ENCODE results near the gene ST14. TPM values are rescaled to one million over a fixed set of nuclear protein-coding genes. Genes with fewer than 3 reads are reported as not detected.

ST14 gene
- polyA plus RNA-seq, 1 experiment = not detected

DNA sequence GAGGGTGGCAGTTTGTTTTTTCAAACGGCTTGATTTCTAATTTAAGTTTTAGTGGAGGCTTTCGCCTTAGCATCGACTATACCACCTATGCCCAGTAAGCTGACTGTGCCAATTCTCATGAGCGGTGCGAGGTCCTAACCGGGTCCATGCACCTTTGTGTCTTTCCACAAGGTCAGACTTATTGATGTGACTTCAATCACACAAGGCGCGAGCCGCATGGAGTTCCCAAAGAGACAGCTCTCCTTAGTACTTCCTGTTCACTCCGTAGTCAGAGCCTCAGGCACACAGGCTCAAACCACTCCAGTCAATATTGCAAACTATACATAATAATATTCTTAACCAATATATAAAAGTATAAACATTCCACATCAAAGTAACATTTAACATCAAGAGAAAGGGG, 18.2 kb downstream of the ST14 start:
- ChIA-PET POLR2A (no interaction called here), CTCF (no interaction called here)
- no peaks in the 10 kb centered on the region for H3K36me3 ChIP-seq (ENCODE audit: control insufficient read depth, insufficient read depth, low read length)
- no peak overlapping the region for H3K4me3 ChIP-seq (ENCODE audit: low read depth, low read length)
- TF ChIP-seq, protein P1, sequence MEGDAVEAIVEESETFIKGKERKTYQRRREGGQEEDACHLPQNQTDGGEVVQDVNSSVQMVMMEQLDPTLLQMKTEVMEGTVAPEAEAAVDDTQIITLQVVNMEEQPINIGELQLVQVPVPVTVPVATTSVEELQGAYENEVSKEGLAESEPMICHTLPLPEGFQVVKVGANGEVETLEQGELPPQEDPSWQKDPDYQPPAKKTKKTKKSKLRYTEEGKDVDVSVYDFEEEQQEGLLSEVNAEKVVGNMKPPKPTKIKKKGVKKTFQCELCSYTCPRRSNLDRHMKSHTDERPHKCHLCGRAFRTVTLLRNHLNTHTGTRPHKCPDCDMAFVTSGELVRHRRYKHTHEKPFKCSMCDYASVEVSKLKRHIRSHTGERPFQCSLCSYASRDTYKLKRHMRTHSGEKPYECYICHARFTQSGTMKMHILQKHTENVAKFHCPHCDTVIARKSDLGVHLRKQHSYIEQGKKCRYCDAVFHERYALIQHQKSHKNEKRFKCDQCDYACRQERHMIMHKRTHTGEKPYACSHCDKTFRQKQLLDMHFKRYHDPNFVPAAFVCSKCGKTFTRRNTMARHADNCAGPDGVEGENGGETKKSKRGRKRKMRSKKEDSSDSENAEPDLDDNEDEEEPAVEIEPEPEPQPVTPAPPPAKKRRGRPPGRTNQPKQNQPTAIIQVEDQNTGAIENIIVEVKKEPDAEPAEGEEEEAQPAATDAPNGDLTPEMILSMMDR (IDR thresholded peaks at IDR 0.05; ENCODE audit: insufficient read depth, low read depth, low read length) = no peak
- no peak for DNase-seq (ENCODE audit: low read depth)
- H3K27me3 ChIP-seq (ENCODE audit: control insufficient read depth, insufficient read depth, low read length) = peaks cover 12% of the 10 kb centered on the region

DNA sequence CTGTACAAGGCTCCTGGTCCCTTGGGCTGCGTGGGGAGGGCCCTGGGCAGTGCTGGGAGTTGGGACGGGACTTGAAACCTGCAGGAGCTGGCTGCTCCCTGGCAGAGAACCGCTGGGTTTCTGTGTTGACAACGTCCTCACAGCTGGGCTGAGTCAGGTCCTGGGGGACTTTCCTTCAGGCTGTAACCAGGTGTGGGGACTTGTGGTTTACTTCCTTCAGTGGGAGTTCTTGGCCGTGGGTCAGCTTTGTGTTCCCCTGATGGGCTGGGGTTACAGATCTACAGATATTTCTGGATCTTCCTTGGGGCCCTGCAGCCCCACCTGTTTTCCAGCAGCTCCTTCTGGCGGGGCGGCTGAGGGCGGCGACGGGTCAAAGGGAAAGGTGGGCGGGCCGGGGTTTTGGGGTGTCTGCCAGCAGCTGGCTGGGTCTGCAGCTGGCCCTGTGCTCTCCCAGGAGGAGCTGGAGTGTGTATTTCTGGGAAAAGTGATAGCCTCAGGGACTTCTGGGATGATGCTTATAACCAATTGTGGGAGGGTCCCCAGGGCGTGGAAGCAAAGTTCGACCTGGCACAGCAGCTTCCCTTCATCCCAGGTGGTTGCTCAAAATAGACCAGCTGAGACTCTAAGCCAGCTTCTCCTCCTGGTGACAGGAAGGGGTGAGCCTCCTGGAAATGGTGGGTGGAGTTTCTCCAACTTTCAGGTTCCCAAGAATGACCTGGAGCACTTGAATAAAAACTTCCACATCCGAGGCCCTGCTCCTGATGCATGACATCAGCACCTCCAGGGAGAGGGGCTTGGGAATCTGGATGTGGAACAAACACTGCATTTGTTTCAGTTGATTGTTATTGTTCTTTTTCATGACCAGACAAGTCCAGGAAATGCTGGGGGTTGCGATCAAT, 19.1 kb downstream of the ST14 start:
- CTCF ChIA-PET = no interaction called here
- POLR2A ChIA-PET = no interaction called here
- no peak for DNase-seq (ENCODE audit: low read depth)
- Histone ChIP-seq H3K36me3 (ENCODE audit: control insufficient read depth, insufficient read depth, low read length) (no peaks in the 10 kb centered on the region), H3K27me3 (ENCODE audit: control insufficient read depth, insufficient read depth, low read length) (peaks cover 12% of the 10 kb centered on the region), H3K4me3 (ENCODE audit: low read depth, low read length) (no peak overlapping the region)
- TF ChIP-seq, protein P1 (IDR thresholded peaks at IDR 0.05; ENCODE audit: insufficient read depth, low read depth, low read length) = no peak

DNA sequence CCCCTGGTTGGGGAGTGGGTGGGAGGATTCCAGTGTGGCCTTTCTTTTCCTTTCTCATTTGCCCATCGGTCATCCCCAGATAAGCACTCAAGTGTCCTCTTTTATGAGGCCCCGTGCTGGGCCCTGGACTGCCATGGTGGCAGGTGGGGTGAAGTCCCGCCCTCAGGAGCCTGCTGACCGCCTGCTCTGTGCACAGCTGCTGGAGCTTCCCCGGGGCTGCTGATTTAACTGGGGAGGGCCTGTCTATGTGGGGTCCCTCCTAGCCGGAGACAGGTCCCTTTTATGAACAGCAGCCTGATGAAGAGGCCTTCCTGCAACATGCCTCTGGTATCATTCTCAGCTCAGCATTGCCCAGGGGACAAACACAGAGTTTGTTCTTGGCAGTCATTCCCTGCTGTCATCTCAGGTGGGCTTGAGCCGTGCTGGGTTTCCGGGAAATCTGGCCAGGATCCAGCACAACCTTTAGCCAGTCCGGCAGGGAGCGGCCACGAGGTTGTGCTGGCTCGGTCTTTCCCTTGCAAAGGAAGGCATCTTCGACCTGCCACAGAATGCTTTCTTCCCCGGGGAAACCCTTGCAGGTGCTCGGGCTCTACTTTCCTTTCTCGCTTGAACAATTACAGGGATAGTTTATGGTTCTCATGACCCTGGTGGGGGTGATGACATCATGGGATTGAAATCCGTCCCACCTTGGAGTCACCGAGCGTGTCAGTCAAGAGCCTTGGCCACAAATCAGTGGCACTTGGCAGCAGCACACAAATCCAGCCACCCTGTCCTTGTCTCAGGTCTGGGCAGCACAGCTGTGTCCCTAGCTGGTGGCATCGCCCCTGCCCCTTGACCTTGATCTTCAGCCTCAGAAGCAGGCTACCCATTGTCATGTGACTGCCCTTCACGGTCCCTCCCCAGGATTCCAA, 20.1 kb downstream of the ST14 start:
- DNase-seq (ENCODE audit: low read depth) = no peak
- Histone ChIP-seq H3K4me3 (ENCODE audit: low read depth, low read length) (no peak overlapping the region), H3K27me3 (ENCODE audit: control insufficient read depth, insufficient read depth, low read length) (peaks cover 13% of the 10 kb centered on the region), H3K36me3 (ENCODE audit: control insufficient read depth, insufficient read depth, low read length) (no peaks in the 10 kb centered on the region)
- TF ChIP-seq, protein P1 (IDR thresholded peaks at IDR 0.05; ENCODE audit: insufficient read depth, low read depth, low read length) = no peak
- CTCF ChIA-PET = no interaction called here
- POLR2A ChIA-PET = no interaction called here

DNA sequence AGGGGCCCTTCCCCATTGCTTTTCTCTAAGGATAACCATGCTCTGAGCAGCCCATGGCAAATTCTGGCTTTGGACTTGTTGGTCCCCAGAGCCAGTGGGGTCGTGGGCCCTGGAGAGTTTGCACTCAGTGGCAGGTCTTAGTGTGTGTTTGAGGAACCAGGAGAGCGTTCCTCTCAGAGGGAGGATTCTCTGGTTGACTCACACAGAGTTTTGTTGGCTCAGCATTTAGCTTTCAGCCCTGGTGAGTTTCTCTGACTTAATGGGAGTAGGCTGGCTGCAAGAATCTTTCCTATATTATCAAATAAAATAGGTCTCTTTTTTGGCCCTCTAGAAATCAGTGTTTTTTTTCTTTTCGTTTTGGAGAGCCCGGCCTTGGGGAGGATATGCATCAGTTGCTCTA, 20.9 kb downstream of the ST14 start:
- ChIA-PET CTCF (no interaction called here), POLR2A (no interaction called here)
- Histone ChIP-seq H3K27me3 (ENCODE audit: control insufficient read depth, insufficient read depth, low read length) (peaks cover 12% of the 10 kb centered on the region), H3K4me3 (ENCODE audit: low read depth, low read length) (no peak overlapping the region), H3K36me3 (ENCODE audit: control insufficient read depth, insufficient read depth, low read length) (no peaks in the 10 kb centered on the region)
- DNase-seq (ENCODE audit: low read depth) = no peak
- TF ChIP-seq, protein P1 (IDR thresholded peaks at IDR 0.05; ENCODE audit: insufficient read depth, low read depth, low read length) = no peak

DNA sequence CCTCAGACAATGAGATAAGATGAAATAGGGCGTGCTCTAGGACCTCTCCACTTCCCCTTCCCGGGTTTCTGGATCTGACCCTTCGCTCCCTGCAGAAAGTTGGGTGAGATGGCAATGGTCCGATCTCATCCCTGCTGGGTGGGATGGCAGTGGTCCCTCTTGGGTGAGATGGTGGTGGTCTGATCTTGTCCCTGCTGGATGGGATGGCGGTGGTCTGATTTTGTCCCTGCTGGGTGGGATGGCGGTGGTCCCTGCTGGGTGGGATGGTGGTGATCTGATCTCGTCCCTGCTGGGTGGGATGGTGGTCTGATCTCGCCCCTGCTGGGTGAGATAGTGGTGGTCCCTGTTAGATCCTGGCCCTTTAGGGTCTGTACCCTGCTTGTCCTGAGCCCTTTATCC, 21.3 kb downstream of the ST14 start:
- CTCF ChIA-PET = no interaction called here
- no peak for DNase-seq (ENCODE audit: low read depth)
- Histone ChIP-seq H3K27me3 (ENCODE audit: control insufficient read depth, insufficient read depth, low read length) (peaks cover 11% of the 10 kb centered on the region), H3K4me3 (ENCODE audit: low read depth, low read length) (no peak overlapping the region), H3K36me3 (ENCODE audit: control insufficient read depth, insufficient read depth, low read length) (no peaks in the 10 kb centered on the region)
- POLR2A ChIA-PET = no interaction called here
- TF ChIP-seq, protein P1 (IDR thresholded peaks at IDR 0.05; ENCODE audit: insufficient read depth, low read depth, low read length) = no peak

Measured in BJ (cell line).